DMS79 (cell line): ENCODE results near the gene CCP110.
A peak's percentile ranks its signal among the peaks of the same experiment; 100 is the strongest.

ENCODE experiments used
- DNase-seq: peaks from one replicate; lab custom pipeline; 2025; lab: John Stamatoyannopoulos, UW

Gene CCP110, protein sequence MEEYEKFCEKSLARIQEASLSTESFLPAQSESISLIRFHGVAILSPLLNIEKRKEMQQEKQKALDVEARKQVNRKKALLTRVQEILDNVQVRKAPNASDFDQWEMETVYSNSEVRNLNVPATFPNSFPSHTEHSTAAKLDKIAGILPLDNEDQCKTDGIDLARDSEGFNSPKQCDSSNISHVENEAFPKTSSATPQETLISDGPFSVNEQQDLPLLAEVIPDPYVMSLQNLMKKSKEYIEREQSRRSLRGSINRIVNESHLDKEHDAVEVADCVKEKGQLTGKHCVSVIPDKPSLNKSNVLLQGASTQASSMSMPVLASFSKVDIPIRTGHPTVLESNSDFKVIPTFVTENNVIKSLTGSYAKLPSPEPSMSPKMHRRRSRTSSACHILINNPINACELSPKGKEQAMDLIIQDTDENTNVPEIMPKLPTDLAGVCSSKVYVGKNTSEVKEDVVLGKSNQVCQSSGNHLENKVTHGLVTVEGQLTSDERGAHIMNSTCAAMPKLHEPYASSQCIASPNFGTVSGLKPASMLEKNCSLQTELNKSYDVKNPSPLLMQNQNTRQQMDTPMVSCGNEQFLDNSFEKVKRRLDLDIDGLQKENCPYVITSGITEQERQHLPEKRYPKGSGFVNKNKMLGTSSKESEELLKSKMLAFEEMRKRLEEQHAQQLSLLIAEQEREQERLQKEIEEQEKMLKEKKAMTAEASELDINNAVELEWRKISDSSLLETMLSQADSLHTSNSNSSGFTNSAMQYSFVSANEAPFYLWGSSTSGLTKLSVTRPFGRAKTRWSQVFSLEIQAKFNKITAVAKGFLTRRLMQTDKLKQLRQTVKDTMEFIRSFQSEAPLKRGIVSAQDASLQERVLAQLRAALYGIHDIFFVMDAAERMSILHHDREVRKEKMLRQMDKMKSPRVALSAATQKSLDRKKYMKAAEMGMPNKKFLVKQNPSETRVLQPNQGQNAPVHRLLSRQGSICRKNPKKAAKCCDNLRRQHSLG

DNA sequence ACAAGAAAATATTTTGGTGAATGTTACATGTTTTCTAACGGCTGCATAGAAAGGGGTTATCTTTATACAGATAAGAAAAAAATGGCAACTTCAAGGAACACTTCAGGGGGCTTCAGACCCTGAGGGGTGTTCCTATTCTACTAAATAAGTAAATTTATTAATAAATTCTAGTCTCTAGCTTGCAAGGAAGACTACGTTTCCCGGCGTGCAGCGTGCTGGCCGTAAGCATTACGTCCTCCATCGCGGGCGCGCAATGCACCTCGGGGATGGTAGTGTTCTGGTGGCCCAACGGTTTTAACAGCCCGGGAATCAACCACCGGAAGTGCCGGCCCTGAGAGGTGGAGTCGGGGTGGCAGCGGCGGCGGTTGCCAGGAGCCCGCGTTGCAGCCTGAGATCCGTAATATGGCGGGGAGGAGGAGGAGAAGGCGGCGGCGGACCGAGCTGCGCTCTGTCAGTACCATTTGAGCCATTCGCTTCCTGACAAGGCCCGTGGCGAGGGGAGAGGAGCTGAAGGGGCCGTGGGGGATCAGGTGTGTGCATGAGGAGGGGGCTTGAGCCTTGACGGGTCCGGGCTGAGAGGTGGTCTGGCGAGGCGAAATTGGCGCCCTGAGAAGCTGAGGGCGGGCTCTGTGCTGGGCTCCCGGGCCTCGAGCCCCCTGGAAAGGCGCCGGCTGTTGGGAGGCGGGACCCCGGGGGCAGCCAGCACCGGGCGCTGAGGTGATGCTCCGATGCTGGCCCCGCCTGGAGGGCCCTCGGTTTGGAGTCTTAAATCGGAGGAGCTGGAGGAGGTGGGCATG, at the start of gene CCP110:
CCP110 (plus strand) TSS at position 384 of the 797 bp plus-strand sequence. CDS start 3,940 bp downstream, outside the sequence.
- DNase-seq = peak; percentile 88

DNA sequence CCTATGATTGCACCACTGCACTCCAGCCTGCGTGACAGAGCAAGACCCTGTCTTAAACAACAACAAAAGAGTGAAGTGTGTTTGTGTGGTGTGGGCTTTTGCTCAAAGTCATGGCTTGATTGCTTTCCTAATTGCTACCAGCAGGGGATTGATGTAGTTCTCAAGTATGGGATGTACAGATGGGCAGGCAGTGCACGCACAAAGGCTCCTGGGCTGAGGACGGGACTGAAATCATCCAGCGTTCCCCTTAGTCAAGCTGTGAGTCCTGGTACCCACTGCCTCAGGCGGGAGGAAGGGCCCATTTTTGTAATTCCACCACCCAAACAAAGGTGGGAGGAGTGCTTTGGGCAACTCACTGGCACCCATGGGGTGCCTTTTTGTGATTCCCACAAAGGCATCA, 49.1 kb upstream of the CCP110 start:
- DNase-seq = no peak

DNA sequence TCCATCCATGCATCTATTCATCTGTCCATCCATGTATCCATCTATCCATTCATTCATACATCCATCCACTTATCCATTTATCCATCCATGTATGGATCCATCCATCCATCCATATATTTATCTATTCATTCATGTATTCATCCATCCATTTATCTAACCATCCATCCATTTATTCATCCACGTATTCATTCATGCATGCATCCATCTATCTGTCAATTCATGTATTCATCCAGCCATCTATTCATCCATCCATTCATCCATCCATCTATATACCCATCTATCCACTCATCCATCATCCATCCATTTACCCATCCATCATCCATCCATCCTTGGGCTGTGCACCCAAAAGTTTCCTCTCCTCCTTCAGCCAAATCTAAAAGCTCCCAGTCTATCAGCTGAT, 45.2 kb upstream of the CCP110 start:
- DNase-seq = no peak

DNA sequence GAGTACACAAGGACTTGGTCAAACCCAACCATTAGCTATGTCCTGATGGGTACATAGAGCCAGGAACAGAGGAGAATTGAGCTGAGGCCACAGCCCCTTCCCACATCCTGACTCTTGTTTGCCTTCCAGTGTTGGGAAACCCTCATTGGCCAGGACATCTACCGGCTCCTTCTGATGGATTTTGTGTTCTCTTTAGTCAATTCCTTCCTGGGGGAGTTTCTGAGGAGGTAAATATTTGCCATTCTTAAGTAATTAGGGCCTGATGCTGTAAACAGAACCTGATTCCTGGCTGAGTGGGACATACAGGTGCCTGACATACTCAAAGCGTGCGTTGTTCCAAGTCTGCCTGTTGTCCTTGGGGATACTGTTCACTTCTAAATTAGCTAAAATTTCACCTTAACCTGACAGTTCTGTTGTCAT, 44.4 kb upstream of the CCP110 start:
- DNase-seq = no peak

DNA sequence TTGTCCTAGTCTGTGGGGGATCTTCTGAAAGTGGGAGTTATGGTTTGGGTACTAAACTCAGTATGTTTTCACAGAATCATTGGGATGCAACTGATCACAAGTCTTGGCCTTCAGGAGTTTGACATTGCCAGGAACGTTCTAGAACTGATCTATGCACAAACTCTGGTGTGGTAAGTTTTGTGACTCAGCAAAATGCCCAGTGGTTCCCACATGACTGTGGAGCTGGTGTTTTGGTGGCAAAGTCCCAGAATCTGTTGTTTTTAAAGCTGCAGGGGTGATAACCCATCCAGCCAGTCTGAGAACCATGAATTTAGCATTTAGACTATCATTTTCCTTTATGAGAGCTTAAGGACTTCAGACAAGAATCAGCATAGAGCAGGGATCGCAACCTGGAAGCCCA, 42.4 kb upstream of the CCP110 start:
- DNase-seq = no peak

DNA sequence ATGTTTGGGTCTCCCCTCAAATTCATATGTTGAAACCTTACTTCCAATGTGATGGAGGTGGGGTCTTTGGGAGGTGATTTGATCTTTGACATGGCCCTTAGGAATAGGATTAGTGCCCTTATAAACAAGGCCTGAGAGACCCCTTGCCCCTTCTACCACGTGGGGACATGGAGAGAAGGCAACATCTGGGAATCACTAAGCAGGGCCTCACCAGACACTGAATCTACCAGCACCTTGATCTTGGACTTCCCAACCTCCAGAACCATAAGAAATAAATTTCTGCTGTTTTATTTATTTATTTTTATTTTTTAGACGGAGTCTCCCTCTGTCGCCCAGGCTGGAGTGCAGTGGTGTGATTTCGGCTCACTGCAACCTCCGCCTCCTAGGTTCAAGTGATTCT, 42.0 kb upstream of the CCP110 start:
- DNase-seq = no peak

DNA sequence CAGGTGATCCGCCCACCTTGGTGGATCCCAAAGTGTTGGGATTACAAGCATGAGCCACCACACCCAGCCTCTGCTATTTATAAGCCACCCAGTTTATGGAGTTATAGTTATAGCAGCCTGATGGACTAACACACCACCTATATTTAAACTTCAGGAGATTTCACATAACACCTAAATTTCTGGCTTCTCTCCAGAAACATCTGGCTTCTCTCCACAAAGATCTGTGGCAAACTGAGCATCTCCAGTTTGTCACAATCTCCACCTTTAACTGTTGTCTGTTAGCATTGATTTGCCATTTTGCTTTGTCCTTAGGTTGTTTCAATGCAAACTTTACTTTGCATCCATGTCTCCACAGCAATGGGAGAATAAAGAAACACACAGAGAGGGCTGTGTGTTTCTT, 41.5 kb upstream of the CCP110 start:
- no peak for DNase-seq

DNA sequence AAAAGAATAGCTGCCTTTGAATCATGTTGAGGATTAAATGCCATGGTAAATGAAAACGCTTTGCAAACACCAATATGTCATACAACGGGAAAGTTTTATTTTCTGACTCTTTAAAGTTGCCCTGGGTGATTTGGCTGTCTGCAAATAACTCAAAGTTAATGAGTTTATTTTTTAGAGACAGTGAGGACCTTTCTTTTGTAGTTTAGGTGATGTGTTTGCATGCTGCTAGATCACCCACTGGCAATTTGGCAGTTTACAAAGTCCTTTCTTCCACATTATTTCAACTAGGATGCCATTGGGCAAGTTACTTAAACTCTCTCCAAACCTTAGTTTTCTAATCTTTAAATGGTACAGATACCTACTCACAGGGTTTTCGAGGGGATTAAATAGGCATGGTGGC, 39.6 kb upstream of the CCP110 start:
- no peak for DNase-seq

DNA sequence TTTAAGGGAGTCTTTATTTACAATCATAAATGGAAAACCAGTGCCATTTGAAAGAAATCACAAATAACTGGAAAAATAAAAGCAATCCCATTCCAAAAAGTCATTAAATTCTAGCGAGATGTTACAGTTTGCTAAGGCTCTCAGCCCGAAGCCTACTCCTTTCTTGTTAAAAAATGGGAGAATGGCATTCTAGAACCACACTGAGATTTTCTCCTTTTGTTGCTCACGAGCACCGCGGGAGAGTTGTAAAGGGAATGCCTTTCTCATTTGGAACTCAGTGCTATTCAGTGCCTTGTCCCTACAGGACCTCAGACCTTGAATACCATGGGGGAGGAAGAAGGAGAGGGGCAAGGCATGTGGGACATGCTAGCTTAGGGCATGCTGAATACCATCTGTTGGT, 38.1 kb upstream of the CCP110 start:
- no peak for DNase-seq

DNA sequence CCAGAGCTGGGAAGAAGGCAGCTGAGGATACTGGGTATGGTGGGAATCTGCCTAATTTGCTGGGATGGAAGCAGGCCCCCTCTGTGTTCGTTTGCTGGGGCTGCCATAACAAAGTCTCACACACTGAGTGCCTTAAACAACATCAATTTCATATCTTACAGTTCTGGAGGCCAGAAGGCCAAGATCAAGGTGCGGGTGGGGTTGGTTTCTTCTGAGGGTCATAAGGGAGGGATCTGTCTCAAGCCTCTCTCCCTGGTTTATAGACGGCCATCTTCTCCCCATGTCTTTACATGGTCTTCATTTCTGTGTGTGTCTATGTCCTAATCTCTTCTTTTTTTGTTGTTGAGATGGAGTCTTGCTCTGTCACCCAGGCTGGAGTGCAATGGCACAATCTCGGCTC, 37.7 kb upstream of the CCP110 start:
- no peak for DNase-seq

DNA sequence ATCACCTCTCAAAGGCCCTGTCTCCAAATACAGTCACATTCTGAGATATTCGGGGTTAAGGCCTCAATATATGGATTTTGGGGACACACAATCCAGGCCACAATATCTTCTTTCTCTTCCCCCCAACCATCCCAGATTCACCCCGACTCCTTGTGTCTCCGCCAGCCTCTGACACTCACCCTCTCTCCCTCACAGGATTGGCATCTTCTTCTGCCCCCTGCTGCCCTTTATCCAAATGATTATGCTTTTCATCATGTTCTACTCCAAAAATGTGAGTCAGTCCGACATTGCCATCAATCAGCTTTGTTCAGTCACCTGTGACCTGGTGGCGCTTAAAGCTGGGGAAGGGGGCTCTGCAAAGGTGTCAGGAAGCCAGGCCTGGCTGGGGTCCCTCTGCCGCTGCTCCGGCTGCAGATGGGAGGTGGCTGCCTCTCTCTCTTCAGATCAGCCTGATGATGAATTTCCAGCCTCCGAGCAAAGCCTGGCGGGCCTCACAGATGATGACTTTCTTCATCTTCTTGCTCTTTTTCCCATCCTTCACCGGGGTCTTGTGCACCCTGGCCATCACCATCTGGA, 36.9 kb upstream of the CCP110 start:
- no peak for DNase-seq

DNA sequence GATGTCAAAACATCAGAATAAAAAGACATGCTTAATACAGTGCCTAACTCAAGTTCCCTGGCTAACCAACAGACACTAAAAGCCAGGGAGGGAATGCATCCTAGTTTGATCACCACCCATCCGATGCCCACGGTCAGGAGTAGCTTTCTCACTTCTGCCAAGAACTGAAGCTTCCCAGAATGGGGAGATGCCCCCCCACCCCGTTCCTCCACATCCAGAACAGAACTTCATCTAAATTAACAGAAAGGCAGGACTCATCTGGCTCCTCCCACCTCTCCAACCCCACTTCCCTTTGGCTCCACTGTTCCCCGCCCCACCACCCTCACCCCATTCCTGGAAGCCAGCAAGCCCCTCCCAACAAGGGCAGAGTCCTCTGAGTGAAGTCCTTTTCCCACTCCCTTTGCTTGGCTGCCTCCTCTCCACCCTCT, 35.5 kb upstream of the CCP110 start:
- DNase-seq = no peak

DNA sequence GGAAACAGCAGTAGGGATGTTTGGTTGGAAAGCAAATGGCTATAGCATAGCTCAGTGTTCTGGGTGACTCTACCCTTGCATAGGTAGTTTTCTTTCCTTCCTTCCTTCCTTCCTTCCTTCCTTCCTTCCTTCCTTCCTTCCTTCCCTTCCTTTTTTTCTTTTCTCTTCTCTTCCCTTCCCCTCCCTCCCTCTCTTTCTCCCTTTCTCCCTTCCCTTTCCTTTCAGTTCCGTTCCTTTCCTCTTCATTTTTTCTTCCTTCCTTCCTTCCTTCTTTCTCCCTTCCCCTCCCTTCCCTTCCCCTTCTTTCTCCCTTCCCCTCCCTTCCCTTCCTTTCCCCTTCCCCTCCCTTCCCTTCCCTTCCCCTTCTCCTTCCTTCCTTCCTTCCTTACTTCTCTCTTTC, 33.1 kb upstream of the CCP110 start:
- no peak for DNase-seq

DNA sequence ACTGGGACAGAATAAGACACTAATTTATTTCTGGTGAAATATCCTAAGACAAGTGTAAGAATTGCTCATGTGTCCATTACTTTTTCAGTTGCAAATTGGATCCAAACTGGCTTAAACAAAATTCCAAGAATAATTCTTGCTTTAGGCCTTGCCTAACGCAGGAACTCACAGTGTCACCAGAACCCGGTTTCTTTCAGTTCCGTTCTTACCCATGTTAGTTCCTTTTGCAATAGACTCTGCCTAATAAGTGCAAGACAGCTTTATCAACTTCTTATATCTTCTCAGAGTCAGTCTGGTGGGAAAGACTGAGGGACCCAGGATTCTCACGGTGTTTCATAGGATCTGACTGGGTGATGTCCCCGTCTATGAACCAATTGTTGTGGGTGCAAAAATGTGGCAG, 26.6 kb upstream of the CCP110 start:
- no peak for DNase-seq

DNA sequence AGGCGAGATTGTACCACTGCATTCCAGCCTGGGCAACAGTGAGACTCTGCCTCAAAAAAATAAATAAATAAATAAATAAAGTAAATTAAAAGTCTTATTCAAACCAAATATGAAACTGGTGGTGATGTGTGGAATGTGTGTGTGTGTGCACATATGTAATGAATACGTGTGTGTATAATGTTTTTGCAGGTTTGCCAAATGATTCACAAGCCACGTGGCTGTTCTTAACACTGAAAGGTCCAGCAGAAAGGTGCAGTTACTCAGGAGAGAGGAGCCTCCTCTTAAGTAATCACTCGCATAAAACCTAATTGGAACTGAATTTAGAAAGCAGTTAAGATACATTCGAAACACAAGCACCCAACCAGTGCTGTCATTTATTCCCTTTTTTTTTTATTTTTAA, 24.7 kb upstream of the CCP110 start:
- no peak for DNase-seq

DNA sequence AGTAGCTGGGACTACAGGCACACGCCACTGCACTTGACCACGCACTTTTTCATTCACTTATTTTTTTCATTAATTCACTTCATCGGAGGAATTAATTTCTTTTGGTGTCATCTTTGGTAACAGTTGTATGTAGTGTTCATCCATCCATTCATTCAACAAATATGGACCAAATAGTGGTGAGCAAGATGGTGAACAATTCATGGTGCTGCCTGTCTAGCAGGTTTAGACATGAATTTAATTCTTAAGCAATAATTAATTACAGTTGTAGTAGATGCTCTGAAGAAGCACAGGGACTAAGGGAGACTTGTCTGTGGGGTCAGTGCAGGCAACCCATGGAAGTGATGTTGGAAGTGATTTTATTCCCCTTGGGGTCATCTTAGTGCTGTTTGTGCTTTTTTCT, 24.3 kb upstream of the CCP110 start:
- DNase-seq = no peak

DNA sequence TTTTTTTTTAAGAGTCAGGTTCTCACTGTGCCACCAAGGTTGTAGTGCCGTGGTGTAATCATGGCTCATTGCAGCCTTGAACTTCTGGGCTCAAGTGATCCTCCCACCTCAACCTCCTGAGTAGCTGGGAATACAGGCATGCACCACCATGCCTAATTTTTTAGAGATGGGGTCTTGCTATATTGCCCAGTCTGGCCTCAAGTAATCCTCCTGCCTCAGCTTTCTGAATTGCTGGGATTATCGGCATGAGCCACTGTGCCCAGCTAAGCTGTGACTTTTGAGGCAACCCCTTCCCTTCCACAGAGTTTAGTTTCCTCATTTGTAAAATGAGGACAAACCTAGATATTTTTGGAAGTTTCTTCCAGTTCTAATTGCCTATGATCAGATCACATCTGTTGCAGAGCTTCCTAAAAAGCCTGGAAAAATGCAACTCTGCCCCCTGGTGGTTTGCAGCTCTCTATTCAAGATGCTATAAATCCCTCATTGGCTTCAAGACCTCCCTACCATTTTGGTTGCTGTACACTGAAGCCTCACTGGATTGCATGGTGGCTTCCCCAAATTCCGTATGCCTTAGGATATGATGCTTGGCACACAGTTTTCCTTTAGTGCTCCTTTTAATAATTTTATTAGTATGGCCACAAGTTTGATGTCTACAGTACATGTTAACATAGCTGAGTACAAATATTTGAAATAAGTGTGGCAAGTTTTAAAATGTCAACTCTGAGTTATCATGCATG, 21.2 kb upstream of the CCP110 start:
- peak; percentile 50 for DNase-seq

DNA sequence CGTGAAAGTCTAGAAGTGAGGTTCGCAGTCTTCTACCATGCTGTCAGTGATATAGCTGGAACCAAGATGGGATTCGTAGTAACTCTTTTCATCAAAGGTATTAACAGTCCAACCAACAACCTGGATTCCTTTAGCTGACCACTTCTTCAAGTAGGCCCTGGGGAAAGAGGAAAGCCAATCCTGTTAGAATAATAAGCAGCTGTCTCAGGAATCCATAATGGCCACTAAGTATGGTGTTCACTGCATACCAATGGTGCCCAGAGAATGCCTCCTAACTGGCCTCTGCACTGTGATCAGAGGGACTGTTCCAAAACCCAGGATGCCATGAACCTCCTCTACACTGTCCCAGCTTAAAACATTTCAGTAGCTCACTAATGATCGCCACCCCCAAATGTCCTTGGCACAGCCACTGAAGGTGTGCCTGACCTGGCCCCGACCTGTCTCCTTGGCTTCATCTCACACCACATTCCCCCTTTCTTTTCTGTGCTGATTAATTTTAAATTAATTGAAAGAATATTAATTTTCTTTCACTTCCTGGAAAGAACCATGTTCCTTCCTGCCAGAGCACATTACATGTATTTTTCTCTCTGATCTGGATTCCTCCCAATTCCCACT, 20.2 kb upstream of the CCP110 start:
- DNase-seq = no peak

DNA sequence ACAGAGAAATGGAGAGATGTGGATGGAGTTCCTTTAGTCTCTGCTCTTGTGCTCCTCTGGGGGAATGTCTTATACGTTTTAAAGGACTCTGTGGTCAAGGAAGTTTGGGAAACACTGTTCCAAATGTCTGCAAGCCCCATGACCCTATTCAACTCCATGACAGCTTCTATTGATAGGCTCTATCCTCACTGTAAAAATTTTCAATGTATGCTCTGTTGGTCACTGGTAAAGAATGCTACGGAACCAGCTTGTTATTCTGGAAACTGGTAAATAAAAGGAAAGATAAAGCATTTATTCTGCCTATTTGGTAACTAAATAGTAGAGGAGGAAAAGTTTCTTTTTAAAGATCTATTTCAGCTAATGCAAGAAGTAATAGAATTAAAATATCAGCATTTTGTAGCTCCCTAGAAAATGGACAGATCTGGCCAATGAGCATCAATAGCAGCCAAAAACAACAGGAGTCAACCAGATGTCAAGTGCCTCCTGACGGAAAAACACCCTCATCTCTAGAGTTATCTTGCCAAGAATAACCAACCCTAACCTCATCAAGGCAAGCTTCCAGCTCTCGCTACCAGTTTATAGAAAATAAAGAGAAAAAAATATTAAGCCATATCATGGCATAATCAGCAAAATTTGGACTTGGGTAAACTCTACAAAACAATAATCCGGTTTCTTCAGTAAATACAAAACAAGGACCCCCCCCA, 18.0 kb upstream of the CCP110 start:
- no peak for DNase-seq

DNA sequence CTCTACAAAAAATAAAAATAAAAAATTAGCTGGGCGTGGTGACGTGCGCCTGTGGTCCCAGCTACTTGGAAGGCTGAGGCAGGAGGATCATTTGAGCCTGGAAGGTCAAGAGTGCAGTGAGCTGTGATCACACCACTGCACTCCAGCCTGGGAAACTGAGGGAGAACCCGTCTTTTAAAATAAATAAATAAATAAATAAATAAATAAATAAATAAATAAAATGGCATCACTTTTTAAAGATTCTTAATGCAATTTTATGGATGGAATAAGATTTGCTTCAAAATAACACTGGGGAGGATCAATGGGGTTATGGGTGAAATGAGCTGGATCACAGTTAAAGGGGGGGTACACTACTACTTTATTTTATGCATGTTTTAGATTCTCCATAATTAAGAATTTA, 16.8 kb upstream of the CCP110 start:
- DNase-seq = no peak
